Measurements from ENCODE around the gene SPSB1.

Gene SPSB1

DNA sequence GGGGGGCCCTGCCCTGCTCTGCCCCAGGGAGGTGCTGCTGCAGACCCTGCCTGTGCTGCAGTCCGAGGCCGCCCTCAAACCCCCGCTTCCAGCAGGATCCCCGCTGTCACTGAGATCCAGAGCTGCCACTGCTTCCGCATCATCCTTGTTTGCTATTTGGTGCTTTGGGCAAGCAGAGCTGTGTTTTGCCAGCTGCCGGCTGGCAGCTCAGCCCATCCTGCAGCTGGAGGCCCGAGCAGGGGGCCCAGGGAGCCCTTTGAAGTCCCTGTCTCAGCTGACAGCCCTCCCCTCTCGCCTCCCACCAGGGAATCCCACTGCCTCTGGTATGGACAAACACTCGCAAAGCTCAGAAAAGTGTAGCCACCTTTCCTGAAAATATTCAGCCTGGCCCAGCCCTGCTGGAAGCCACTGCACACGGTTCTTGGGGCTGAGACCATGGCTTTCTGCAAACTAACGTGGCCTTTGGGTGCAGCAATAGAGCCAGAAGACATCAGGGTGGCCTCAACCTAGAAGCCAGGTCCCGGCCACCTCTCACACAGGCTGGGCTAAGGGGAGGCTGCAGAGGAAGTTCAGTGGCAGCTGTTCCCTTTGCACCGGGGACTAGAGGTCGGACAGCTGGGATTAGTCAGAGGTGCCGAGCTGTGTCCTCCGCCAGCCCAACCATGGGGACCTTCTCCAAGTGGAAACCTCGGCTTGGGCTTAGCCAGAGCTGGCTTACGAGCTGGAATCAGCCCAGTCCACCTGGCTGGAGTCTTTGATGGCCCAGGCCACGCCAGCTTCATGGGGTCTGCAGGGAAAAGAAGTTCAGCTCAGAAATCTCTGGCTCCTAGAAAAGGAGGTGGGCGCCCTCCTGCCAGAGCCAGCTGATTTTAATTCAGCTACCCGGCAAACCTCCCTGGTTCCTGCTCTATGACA lies 107.1 kb downstream of the SPSB1 start:
- TF ChIP-seq, protein P1, sequence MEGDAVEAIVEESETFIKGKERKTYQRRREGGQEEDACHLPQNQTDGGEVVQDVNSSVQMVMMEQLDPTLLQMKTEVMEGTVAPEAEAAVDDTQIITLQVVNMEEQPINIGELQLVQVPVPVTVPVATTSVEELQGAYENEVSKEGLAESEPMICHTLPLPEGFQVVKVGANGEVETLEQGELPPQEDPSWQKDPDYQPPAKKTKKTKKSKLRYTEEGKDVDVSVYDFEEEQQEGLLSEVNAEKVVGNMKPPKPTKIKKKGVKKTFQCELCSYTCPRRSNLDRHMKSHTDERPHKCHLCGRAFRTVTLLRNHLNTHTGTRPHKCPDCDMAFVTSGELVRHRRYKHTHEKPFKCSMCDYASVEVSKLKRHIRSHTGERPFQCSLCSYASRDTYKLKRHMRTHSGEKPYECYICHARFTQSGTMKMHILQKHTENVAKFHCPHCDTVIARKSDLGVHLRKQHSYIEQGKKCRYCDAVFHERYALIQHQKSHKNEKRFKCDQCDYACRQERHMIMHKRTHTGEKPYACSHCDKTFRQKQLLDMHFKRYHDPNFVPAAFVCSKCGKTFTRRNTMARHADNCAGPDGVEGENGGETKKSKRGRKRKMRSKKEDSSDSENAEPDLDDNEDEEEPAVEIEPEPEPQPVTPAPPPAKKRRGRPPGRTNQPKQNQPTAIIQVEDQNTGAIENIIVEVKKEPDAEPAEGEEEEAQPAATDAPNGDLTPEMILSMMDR (IDR thresholded peaks at IDR 0.05; ENCODE audit: control insufficient read depth, insufficient read depth, low read depth, low read length, missing control alignments) = no peak
- H3K4me3 ChIP-seq (ENCODE audit: control insufficient read depth, low read depth, low read length) = no peak overlapping the region
- DNase-seq (ENCODE audit: low read depth) = no peak

DNA sequence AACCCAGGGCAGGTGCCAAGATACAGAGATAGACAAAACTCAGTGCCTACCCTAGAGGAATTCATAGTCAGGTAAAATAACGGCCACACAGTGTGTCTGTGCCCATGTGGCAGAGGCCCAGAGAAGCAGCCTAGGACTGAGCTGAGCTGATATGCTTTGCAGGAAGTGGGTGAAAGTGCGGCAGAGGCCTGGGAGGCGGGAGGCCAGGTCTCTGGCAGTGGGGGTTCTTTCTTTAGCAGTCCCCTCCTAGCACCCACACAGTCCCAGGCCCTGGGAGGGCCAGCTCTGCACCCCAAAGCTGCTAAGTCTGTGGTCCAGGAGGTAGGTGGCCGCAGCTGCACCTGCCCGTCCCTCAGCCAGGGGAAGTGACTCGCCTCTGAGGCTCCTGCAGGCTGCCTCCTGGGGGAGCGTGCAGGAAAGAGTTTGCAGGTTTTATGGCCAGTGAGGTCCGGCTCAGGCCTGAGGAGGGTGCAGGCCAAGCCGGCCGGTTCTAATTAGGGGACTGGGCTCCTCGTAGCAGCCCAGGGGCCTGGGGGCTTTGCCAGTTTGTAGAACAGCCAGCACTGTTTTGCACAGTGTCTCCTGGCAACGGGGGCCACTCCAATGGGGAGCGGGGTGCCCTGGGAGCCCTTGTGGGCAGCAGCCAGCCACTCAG lies 107.9 kb downstream of the SPSB1 start:
- no peak overlapping the region for H3K4me3 ChIP-seq (ENCODE audit: control insufficient read depth, low read depth, low read length)
- DNase-seq (ENCODE audit: low read depth) = no peak
- TF ChIP-seq, protein P1 (IDR thresholded peaks at IDR 0.05; ENCODE audit: control insufficient read depth, insufficient read depth, low read depth, low read length, missing control alignments) = no peak

DNA sequence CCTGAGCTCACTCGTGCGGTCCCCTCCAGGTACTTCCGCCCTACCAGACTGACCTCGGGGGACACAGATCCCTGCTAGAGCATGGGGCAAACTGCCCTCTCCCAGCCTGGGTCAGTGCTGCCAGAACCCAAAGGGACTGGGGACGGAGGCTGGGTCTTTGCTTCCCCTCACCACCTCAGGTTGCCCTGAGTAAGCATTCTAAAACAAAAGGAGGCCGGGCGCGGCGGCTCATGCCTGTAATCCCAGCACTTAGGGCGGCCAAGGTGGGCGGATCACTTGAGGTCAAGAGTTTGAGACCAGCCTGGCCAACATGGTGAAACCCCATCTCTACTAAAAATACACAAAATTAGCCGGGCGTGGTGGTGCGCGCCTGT lies 108.4 kb downstream of the SPSB1 start:
- no peak overlapping the region for H3K4me3 ChIP-seq (ENCODE audit: control insufficient read depth, low read depth, low read length)
- TF ChIP-seq, protein P1 (IDR thresholded peaks at IDR 0.05; ENCODE audit: control insufficient read depth, insufficient read depth, low read depth, low read length, missing control alignments) = no peak
- DNase-seq (ENCODE audit: low read depth) = no peak

DNA sequence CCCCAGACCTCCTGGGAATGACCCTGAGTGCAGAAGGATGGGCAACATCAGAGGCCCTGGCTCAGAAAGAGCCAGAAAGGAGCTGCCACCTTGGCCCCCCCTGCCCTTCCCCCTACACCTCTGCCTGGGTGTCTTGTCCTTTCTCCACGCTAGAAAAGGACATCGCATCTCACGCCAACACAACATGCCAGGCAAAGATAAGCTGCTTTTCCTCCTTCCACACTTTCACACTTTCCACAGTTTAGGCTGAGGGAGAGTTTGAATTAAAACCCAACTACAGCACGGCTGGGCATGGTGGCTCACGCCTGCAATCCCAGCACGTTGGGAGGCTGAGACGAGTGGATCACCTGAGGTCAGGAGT lies 109.5 kb downstream of the SPSB1 start:
- no peak overlapping the region for H3K4me3 ChIP-seq (ENCODE audit: control insufficient read depth, low read depth, low read length)
- DNase-seq (ENCODE audit: low read depth) = no peak
- TF ChIP-seq, protein P1 (IDR thresholded peaks at IDR 0.05; ENCODE audit: control insufficient read depth, insufficient read depth, low read depth, low read length, missing control alignments) = no peak

DNA sequence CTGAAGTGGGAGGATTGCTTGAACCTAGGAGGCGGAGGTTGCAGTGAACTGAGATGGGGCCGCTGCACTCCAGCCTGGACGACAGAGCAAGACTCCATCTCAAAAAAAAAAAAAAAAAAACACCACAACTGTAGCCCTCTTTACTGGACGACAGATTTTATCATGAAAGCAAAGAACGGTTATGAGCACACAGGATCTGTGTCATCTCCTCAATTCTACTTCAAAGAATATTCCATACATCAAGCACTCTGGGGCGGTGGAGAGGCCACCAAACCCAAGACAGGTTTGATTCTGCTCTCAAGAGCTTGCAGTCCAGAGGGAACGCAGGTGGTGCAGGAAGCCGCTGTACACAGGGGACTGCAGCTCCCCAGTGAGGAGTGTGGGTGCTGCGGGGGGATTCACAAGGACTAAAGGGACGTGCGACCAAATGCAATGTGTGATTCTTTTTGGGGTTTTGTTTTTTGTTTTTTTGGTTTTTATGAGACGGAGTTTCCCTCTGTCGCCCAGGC lies 110.1 kb downstream of the SPSB1 start:
- DNase-seq (ENCODE audit: low read depth) = no peak
- no peak overlapping the region for H3K4me3 ChIP-seq (ENCODE audit: control insufficient read depth, low read depth, low read length)

DNA sequence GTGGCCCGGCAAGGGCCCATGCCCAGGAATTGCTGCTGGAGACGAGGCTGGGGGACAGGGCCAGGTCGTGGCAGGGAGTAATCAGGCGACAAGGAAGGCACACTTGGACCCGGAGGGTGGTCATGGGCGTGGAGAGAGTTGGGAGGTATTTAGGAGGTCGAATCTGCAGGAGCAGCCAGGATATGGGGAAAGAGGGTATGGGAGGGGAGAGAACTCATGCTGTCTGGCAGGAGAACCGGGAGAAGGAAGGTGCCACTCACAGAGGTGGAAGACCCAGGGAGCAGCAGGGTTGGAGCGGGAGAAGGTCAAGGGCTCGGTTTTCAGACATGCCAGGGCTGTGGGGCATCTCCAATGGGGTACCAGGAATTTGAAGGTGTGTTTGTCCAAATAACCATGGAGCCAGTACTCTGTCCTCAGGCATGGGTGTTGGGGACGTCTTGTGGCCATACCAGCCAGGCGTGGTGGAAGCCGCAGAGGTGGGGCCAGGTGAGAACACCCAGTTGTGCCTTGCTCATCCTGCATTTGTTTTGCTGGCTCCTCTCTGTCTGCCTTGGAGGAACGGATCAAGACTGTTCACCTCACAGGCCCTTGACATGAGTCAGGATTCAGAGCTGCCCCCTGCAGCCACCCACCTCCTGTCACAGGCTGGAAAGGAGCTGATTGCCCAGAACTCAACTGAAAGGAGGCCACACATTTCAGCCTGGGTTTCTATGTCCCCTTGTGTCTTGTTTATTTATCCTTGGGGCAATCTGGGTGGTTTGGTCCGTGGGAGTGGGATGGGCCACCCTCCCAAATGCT lies 111.6 kb downstream of the SPSB1 start:
- TF ChIP-seq, protein P1 (IDR thresholded peaks at IDR 0.05; ENCODE audit: control insufficient read depth, insufficient read depth, low read depth, low read length, missing control alignments) = no peak
- DNase-seq (ENCODE audit: low read depth) = no peak
- H3K4me3 ChIP-seq (ENCODE audit: control insufficient read depth, low read depth, low read length) = no peak overlapping the region

More for the DNA sequence above, 110.1 kb downstream of the SPSB1 start:
- TF ChIP-seq, protein P1 (IDR thresholded peaks at IDR 0.05; ENCODE audit: control insufficient read depth, insufficient read depth, low read depth, low read length, missing control alignments) = no peak

Data from AG09309 (cell line).